Upper lobe of left lung (tissue), 6 donors: Measurements from ENCODE around the gene KLK5. TPM values are rescaled to one million over a fixed set of nuclear protein-coding genes. Genes with fewer than 3 reads are reported as not detected.
A peak's percentile ranks its signal among the peaks of the same experiment; 100 is the strongest.

ENCODE experiments used
- ATAC-seq, 2 donors: fragments of 200-7000 bp; cut with Tn5 transposase; one replicate each; pipeline ENCODE4 v1.9.1; 2022; ENCODE audit warnings: mild to moderate bottlenecking in 2 of 2, moderate library complexity in 2 of 2; ENCODE audit not compliant: low FRiP score in 2 of 2
- DNase-seq, 2 donors: peaks; one replicate each; pipeline ENCODE4 v3.0.0-alpha.2; 2019 to 2020
- H3K27ac ChIP-seq, 4 donors: fragments of 200-600 bp; sonication (generic); one replicate each; pipeline ENCODE4 v1.5.1; 2016 to 2019
- H3K27me3 ChIP-seq, 4 donors: fragments of 200-600 bp; sonication (generic); one replicate each; pipeline ENCODE4 v1.5.1; 2017 to 2019
- H3K36me3 ChIP-seq, 4 donors: fragments of 200-600 bp; sonication (generic); one replicate each; pipeline ENCODE4 v1.5.1; 2016 to 2019
- H3K4me1 ChIP-seq, 4 donors: fragments of 200-600 bp; sonication (generic); one replicate each; pipeline ENCODE4 v1.5.1; 2018 to 2019
- H3K4me3 ChIP-seq, 4 donors: fragments of 200-600 bp; sonication (generic); one replicate each; pipeline ENCODE4 v1.5.1; 2017 to 2019; ENCODE audit warnings: mild to moderate bottlenecking in 2 of 4, moderate library complexity in 1 of 4
- H3K9me3 ChIP-seq, 4 donors: fragments of 200-600 bp; sonication (generic); one replicate each; pipeline ENCODE4 v1.5.1; 2018 to 2019
- EP300 ChIP-seq, 4 donors: sonication (generic); formaldehyde crosslinking; IDR thresholded peaks; one replicate each; pipeline ENCODE4 v1.5.1; 2017; ENCODE audit warnings: antibody characterized with exemption in 4 of 4, control low read depth in 2 of 4
- POLR2A ChIP-seq, 4 donors: fragments of 450-650 bp; IDR thresholded peaks; one replicate each; pipeline ENCODE4 v1.5.1; 2016 to 2017; ENCODE audit warnings: antibody characterized with exemption in 4 of 4, mild to moderate bottlenecking in 2 of 4
- POLR2AphosphoS5 ChIP-seq, 2 donors: sonication (generic); formaldehyde crosslinking; IDR thresholded peaks; one replicate each; pipeline ENCODE4 v1.5.1; 2017; ENCODE audit warnings: antibody characterized with exemption in 2 of 2
- WGBS, 2 donors: methylation state at CpG; one replicate each; pipeline ENCODE4 v1.1.5; 2017 to 2018; 5-methylcytosine and 5-hydroxymethylcytosine counted together
- total RNA-seq, 6 donors: library from RNA; depleted of rRNA in 4 of 6; stranded (reverse); fragments of >200 nt in 4 of 6; gene quantifications; one replicate each; pipeline versions ENCODE4 v1.1.0 to v1.2.1, GENCODE V29; 2016 to 2021
- TF ChIP-seq, protein P1 (sequence below), 6 experiments: fragments of 450-650 bp in 4 of 6; fragments of 200-600 bp in 2 of 6; sonication (generic) in 2 of 6; IDR thresholded peaks; one replicate each; pipeline ENCODE4 v1.5.1; 2016 to 2019; ENCODE audit warnings: antibody characterized with exemption in 6 of 6
- donor health status: DM: no; HTN: no; CAD: no; lungs with moderate emphysema.
- donor health status: DM: no; HTN: yes; CAD: no; lungs with severe emphysema.

Gene KLK5
- total RNA-seq, 6 donors from 2014 or later: 0.74 TPM; not detected in 5

DNA sequence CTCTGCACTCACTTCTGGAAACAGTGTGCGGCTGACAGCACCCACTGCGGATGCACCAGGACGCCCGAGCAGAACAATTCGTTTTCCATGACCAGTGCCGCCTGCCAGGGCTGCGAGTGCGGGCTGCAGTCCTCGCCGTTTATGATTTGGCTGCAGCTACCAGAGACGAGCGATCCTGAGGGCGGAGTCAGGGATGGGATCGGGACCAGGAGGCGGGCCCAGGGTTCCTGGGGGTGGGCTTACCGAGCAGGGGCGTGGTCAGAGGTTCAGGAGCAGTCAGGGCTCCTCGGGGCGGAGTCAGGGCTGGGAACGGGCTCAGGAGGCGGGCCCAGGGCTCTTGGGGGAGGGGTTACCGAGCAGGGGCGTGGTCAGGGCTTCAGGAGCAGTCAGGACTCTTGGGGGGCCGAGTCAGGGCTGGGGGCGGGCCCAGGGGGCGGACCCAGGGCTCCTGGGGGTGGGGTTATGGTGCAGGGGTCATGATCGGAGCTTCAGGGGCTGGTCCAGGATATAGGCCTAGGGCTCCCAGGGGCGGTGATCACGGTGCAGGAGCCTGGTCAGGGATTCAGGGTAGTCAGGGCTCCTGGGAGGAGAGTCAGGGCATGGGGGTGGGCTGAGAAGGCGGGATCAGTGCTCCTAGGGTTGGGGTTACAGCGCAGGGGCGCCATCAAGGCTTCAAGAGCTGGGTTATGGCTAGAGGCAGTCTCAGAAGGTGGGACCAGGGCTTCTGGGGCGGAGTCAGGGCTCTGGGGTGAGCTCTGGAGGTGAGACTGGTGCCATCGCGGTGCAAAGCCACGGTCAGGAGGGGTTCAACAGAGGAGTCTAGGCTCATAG is 43.4 kb downstream of the KLK5 start:
- 4 to 5% methylated on average over 9 to 26 of the region's 36 CpGs for WGBS, 2 donors
- peak overlapping the region in 1 of 4 donors; percentile 11 for H3K4me3 ChIP-seq
- H3K9me3 ChIP-seq: no peaks in the 10 kb centered on the region
- DNase-seq (peak; percentile 39 to 79), ATAC-seq (peak; percentile 48 to 67)
- H3K27ac ChIP-seq: no peak overlapping the region
- no peaks in the 10 kb centered on the region for H3K36me3 ChIP-seq
- TF ChIP-seq POLR2AphosphoS5 (IDR thresholded peaks at IDR 0.05) (no peak), EP300 (IDR thresholded peaks at IDR 0.05) (no peak), POLR2A (IDR thresholded peaks at IDR 0.05) (no peak)
- TF ChIP-seq, protein P1, sequence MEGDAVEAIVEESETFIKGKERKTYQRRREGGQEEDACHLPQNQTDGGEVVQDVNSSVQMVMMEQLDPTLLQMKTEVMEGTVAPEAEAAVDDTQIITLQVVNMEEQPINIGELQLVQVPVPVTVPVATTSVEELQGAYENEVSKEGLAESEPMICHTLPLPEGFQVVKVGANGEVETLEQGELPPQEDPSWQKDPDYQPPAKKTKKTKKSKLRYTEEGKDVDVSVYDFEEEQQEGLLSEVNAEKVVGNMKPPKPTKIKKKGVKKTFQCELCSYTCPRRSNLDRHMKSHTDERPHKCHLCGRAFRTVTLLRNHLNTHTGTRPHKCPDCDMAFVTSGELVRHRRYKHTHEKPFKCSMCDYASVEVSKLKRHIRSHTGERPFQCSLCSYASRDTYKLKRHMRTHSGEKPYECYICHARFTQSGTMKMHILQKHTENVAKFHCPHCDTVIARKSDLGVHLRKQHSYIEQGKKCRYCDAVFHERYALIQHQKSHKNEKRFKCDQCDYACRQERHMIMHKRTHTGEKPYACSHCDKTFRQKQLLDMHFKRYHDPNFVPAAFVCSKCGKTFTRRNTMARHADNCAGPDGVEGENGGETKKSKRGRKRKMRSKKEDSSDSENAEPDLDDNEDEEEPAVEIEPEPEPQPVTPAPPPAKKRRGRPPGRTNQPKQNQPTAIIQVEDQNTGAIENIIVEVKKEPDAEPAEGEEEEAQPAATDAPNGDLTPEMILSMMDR (IDR thresholded peaks at IDR 0.05): no peak
- H3K4me1 ChIP-seq: peaks cover 0 to 9% (median 6%) of the 10 kb centered on the region in 4 donors
- peaks cover 0 to 30% (median 12%) of the 10 kb centered on the region in 4 donors for H3K27me3 ChIP-seq

DNA sequence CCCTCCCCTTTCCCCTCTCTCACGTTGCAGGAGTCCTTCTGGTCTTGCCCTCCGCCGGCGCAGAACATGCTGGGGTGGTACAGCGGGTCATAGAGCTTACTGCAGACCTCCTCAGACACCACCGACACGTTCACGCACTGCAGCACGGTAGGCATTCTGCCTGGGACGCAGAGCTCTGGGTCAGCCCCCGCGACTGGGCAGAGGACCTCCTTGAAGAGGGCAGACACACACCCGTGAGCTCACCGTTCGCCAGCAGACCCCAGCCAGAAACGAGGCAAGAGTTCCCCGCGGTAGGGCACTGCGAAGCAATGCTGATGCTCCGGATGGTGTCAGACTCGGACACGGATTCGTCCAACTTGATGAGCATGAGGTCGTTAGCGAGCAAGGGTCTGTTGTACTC is 44.5 kb downstream of the KLK5 start:
- H3K27me3 ChIP-seq: peaks cover 0 to 30% (median 12%) of the 10 kb centered on the region in 4 donors
- ATAC-seq: no peak
- WGBS, 2 donors: 54 to 68% methylated on average over 14 to 25 of the region's 25 CpGs
- TF ChIP-seq EP300 (IDR thresholded peaks at IDR 0.05) (no peak), POLR2A (IDR thresholded peaks at IDR 0.05) (no peak), POLR2AphosphoS5 (IDR thresholded peaks at IDR 0.05) (no peak)
- TF ChIP-seq, protein P1 (IDR thresholded peaks at IDR 0.05): no peak
- DNase-seq: peak in 1 of 2 donors; percentile 70
- H3K36me3 ChIP-seq: no peaks in the 10 kb centered on the region
- no peaks in the 10 kb centered on the region for H3K9me3 ChIP-seq
- peaks cover 0 to 9% (median 6%) of the 10 kb centered on the region in 4 donors for H3K4me1 ChIP-seq
- no peak overlapping the region for H3K4me3 ChIP-seq
- no peak overlapping the region for H3K27ac ChIP-seq

DNA sequence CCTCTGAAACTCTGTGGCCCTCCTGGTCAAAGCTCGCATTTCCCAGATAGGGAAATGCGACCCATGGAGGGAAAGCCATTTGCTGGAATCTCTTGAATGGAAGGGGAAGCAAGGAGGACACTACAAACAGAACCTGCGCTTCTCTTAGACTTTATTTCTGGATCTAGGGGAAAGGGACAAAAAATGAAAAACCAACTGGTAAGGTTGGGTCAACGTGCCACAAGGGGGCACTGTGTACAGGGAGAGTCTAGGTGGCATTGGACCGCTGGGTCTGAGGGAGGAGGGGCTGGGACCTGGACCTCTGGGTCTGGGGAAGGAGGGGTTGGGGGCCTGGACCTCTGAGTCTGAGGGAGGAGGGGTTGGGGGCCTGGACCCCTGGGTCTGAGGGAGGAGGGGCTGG is 46.6 kb downstream of the KLK5 start:
- H3K4me3 ChIP-seq: no peak overlapping the region
- H3K36me3 ChIP-seq: no peaks in the 10 kb centered on the region
- H3K27ac ChIP-seq: no peak overlapping the region
- WGBS, 2 donors: 15 to 25% methylated on average over 5 of the region's 5 CpGs
- peaks cover 0 to 20% (median 10%) of the 10 kb centered on the region in 4 donors for H3K27me3 ChIP-seq
- H3K4me1 ChIP-seq: peaks cover 0 to 9% (median 6%) of the 10 kb centered on the region in 4 donors
- DNase-seq: no peak
- TF ChIP-seq POLR2AphosphoS5 (IDR thresholded peaks at IDR 0.05): no peak
- TF ChIP-seq EP300 (IDR thresholded peaks at IDR 0.05): no peak
- TF ChIP-seq, protein P1 (IDR thresholded peaks at IDR 0.05): peak in 2 of 6 experiments; percentile 9 to 12
- H3K9me3 ChIP-seq: no peaks in the 10 kb centered on the region
- ATAC-seq: no peak

DNA sequence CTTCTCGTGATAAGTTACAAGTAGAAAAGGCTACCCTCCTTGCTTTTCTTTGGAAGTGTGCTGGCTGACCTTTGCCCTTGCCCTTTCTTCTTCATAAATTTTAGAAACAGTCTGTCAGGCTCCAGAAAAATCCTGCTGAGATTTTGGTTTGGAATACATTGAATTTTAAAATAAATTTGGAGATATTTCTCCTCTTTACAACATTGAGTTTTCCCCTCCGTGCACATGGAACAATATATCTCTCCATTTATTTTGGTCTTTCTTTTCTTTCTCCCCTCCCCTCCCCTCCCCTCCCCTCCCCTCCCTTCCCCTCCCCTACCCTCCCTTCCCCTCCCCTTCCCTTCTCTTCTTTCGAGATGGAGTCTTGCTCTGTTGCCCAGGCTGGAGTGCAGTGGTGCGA is 50.2 kb downstream of the KLK5 start:
- 64 to 75% methylated on average over 3 to 4 of the region's 4 CpGs for WGBS, 2 donors
- no peak for ATAC-seq

More for the DNA sequence above, 50.2 kb downstream of the KLK5 start:
- Histone ChIP-seq H3K27ac (no peak overlapping the region), H3K4me1 (no peaks in the 10 kb centered on the region), H3K4me3 (no peak overlapping the region), H3K36me3 (no peaks in the 10 kb centered on the region), H3K9me3 (no peaks in the 10 kb centered on the region), H3K27me3 (no peaks in the 10 kb centered on the region)
- TF ChIP-seq EP300 (IDR thresholded peaks at IDR 0.05) (no peak), POLR2AphosphoS5 (IDR thresholded peaks at IDR 0.05) (no peak), POLR2A (IDR thresholded peaks at IDR 0.05) (no peak)
- TF ChIP-seq, protein P1 (IDR thresholded peaks at IDR 0.05): no peak
- no peak for DNase-seq
